Hematopoietic multipotent progenitor cell treated with erythropoietin and hydrocortisone succinate and interleukin-3 and kit ligand, for 17 days (in vitro differentiated cells): ENCODE results near the gene LRP1-AS.

Source experiments
- DNase-seq: peaks from one replicate; pipeline ENCODE4 v3.0.0-alpha.2; 2015; ENCODE audit warnings: low spot score

The LRP1-AS gene

GRCh38 chr12:57160040-57160439 lies 12.6 kb upstream of the LRP1-AS start:
- DNase-seq: no peak

GRCh38 chr12:57159311-57159710 lies 11.9 kb upstream of the LRP1-AS start:
- no peak for DNase-seq

- no peak for DNase-seq
Measured at GRCh38 chr12:57158665-57159064, 11.2 kb upstream of the LRP1-AS start.

- DNase-seq: no peak
Measured at GRCh38 chr12:57158186-57158585, 10.8 kb upstream of the LRP1-AS start.

- no peak for DNase-seq
Measured at GRCh38 chr12:57157588-57158173, 10.3 kb upstream of the LRP1-AS start.

GRCh38 chr12:57156701-57157403 lies 9.4 kb upstream of the LRP1-AS start:
- DNase-seq: no peak

GRCh38 chr12:57154804-57155434 lies 7.5 kb upstream of the LRP1-AS start:
- DNase-seq: no peak

- no peak for DNase-seq
Measured at GRCh38 chr12:57154076-57154475, 6.7 kb upstream of the LRP1-AS start.

- DNase-seq: no peak
Measured at GRCh38 chr12:57153415-57153997, 6.1 kb upstream of the LRP1-AS start.

GRCh38 chr12:57152639-57153038 lies 5.2 kb upstream of the LRP1-AS start:
- no peak for DNase-seq

GRCh38 chr12:57151741-57152630 lies 4.6 kb upstream of the LRP1-AS start:
- no peak for DNase-seq

GRCh38 chr12:57150400-57151000 lies 3.1 kb upstream of the LRP1-AS start:
- no peak for DNase-seq

GRCh38 chr12:57149245-57149900 lies 2.0 kb upstream of the LRP1-AS start:
- DNase-seq: no peak

- DNase-seq: no peak
Measured at GRCh38 chr12:57148469-57149244, 1.2 kb upstream of the LRP1-AS start.

- no peak for DNase-seq
Measured at GRCh38 chr12:57146092-57146491, 1.3 kb downstream of the LRP1-AS start.

- DNase-seq: no peak
Measured at GRCh38 chr12:57145460-57146059, 1.9 kb downstream of the LRP1-AS start.

GRCh38 chr12:57143454-57143853 lies 4.0 kb downstream of the LRP1-AS start:
- DNase-seq: no peak

- DNase-seq: no peak
Measured at GRCh38 chr12:57142727-57143126, 4.7 kb downstream of the LRP1-AS start.

GRCh38 chr12:57142121-57142520 lies 5.3 kb downstream of the LRP1-AS start:
- no peak for DNase-seq

- DNase-seq: no peak
Measured at GRCh38 chr12:57141249-57141648, 6.2 kb downstream of the LRP1-AS start.
